ENCODE data around the gene NADK.
A peak's percentile ranks its signal among the peaks of the same experiment; 100 is the strongest.

The NADK gene, protein sequence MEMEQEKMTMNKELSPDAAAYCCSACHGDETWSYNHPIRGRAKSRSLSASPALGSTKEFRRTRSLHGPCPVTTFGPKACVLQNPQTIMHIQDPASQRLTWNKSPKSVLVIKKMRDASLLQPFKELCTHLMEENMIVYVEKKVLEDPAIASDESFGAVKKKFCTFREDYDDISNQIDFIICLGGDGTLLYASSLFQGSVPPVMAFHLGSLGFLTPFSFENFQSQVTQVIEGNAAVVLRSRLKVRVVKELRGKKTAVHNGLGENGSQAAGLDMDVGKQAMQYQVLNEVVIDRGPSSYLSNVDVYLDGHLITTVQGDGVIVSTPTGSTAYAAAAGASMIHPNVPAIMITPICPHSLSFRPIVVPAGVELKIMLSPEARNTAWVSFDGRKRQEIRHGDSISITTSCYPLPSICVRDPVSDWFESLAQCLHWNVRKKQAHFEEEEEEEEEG

DNA sequence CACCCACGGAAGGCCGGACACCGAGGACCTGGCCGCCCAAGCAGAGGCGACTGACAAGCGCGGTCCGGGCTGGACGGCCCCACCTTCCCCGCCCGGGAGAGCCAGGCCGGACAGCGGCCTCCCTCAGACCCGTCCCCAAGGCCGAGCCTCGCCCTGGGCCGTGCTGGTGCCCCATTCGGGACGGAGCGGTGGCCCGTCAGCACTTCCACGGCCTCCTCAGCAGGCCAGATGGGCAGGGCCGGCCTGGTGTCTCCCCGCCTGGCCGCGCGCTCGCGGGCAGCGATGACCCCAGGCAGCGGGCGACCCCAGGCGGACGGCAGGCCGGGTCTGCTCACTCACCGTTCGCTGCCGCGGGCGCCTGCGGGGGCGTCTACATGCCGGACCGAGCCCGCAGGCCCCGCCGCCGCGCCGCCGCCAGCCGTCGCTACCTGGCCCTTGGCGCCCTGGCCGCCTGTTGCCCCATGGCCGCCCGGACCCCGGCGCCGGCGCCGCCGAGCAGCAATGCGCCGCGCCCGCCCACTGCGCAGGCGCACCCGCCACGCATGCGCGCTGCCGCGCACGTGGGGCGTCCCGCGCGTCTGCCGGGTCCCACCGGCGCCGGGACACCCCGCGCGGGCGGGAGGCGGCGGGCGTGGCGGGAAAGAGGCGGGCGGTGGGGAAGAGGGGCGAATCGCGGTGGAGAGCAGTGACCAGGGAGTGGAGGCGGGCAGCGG lies at the start of gene NADK:
Gene NADK (minus strand): TSS at position 521 of the 713 bp plus-strand sequence. CDS start 13,064 bp downstream, outside the sequence.
- peak; percentile 91 for DNase-seq

DNA sequence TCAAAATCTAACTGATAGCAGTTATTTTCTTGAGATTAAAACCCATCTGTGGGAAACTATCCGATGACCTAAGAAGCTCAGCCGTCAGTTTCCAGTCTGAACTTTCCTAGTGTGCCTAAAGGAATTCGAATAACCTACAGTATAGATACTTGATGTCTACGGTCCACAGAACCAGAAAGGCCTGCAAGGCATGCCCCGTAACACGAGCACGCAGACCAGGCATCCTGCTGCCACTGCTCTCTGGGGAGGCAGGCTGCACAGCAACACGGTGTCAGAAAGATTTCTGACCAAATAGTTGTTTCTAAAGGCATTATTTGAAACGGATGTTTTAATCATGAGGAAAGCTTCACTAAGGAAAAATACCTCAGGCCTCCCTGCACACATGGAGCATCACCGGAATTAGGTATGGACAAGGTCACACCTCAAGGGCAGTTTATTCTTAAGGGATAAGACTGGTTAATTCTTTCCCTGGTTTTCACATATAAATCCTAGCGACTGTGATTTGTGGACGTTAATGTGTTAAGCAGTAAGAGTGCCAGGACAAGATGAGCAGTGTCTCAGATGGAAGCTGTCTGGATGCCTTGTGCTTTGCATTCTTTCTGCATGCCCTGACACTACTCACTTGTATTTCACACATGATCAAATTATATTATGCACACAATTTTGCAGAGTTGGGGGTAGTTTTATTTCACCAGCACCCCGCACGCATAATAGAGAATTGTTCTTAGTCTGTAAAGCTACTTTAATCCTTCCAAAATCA lies 49.0 kb upstream of the NADK start:
- no peak for DNase-seq

DNA sequence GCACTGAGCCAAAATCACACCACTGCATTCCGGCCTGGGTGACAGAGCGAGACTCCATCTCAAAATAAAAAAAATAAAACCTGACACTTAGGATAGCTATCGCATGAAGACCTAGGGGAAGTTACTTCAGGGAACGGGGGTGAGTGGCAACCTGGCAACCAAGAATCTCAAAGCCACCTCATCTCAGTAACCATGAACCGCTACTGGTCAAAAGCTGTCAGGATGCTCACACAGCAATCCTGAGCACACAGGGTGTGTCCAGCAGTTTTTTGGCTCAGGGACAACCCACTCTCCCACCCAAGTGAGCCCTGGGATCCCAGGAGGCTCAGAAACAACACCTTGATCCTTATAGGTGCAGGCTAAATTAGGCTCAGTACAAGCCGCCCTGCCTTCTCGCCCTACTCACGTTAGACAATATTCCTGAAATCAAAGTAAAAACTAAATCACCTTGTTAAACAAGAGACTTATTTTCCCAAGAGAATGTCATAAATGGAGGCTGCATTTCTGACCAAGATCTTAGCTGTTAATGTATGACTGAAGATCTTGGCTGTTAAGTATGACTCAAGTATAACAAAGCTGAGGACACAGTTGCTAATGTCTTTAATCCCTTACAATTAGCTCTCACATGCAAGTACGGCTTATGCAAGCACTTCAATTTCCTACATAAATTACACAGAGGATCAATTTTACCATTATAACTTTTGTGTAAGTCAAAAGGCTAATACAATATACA lies 48.3 kb upstream of the NADK start:
- no peak for DNase-seq

DNA sequence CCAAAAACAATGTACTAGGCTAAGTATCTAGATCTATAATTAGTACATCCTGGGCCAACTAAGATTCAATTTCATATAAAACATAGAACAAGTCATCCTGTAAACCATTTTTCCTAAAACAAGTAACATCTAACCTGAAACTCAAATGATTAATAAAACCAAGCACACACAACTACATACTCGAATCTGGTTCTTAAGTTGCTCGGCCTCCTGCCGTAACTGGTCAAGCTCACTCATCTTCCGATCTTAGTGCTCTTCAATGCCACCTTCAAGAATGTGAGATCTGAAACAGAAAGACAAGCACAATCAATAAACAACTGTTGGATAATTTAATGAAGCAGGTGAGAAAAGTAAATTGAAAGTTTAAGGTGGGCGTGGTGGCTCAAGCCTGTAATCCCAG lies 46.9 kb upstream of the NADK start:
- DNase-seq = no peak

DNA sequence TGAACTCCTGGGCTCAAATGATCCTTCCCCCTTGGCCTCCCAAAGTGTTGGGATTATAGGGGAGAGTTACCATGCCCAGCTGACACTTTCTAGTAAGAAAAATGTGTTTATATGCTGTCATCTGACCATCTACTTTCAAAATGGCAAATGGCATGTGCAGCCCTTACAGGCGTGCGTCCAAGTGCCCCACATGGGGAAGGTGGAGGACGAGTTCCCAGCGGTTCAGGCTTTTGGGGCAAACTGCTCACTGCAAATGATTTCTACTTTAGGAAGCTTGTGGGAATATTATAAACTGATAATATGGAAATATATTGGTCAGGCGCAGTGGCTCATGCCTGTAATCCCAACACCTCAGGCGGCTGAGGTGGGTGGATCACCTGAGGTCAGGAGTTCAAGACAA lies 41.5 kb upstream of the NADK start:
- DNase-seq = no peak

DNA sequence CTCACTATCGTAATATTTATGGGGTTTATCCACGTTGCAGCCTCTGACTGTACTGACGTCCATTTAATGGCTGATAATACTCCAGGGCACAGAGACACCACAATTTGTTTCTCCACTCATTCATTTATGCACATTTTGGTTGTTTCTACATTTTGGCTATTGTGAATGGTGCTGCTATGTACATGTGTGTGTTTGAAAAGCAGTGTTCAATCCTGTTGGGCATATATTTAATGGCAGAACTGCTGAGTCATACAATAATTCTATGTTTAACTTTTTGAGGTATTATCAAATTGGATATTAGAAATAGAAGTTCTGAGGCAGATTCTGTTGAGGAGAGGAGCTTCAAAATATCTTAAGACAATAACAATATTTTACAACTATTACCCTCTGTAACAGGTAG lies 39.0 kb upstream of the NADK start:
- no peak for DNase-seq

DNA sequence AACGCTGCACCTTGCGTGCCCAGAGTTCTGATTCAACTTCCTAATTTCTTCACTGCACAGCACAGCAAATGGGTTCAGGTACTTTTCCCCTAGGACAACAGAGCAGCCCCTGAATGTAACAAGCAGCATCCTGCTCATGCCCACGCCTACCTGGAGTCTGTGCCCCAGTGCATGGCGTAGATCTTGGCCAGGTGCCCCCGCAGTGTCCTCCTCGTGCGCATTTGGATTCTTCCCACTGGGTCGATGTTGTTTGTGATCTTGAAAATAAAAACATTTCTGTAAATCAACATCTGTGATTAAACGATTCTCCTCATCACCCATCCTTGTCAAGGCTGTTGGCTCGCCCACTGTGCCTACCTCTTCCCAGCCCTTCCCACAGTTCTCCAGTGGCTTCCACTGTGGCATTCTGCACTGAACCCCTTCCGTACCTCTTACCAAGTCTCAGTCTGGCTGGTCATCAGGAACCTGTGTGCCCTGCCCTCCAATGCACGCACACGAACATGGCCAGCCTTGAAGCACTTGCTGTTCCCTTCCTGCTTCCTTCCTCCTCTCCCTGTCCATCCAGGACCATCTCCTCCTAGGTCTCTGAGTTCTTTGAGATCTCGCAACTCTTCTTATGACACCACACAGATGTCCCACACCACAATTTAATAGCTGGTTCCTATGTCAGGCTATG lies 37.5 kb upstream of the NADK start:
- DNase-seq = no peak

DNA sequence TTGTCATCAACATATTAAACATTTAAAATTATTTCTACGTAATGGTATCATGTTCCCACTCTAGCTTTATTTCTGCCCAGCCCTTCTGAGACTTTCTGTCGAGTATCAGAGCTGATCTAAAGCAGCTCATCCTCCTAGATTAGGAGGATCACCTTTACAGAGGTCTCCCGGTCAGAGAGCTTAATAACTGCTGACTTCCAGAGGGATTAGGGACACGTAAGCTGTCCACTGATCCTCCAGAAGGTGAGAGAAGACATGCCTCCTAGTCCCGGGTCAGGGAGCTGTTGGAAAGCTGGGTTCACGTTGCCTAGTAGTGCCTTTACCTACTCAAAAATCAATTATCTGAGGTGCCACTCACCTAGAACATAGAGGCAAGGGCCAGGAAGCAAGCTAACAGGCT lies 31.2 kb upstream of the NADK start:
- no peak for DNase-seq

DNA sequence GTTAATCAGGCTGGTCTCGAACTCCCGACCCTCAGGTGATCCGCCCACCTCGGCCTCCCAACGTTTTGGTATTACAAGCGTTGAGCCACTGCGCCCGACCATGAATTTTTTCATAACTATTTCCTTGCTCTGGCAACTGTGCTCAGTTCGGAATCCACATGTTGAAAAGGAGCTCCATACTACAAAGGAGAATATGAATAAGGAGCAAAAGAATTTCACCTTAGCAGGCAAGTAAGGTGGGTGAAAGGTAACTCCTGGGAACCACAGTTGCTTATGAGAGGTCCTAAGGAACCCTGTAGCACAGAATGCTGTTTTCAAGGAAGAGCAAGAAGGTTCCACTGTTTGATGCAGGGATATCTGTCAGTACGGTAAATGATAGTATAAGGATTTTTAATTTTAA lies 29.9 kb upstream of the NADK start:
- no peak for DNase-seq

DNA sequence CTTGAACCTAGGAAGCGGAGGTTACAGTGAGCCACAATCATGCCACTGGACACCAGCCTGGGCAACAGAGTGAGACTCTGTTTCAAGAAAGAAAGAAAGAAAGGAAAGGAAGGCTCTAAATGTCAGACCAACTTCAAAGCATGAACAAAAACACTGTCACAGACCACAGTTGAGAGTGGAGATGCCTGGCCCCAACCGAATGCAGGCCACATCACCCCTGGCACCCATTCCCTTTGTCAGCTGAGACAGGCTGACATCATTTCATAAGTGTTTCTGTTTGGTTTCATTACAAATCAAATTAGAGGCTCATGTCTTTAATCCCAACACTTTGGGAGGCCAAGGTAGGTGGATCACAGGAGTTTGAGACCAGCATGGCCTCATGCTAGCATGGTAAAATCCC lies 28.6 kb upstream of the NADK start:
- DNase-seq = no peak

DNA sequence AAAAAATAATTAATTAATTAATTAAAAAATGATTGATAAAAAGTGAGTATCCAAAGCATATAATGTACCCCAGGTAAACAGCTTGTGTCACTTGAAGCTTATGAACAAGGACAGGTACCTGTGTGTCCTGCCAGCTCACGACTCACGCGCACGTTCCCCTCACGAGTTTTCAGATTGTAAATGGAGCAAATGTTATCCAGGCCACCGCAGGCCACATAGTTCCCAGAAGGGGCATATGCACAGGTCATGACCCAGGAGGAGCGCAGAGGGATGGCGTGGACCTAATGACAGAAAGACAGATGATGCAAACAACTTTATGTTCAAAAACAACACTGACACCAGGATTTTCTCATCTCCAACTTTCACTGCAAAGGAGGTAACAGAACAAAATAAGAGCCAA lies 26.0 kb upstream of the NADK start:
- no peak for DNase-seq

DNA sequence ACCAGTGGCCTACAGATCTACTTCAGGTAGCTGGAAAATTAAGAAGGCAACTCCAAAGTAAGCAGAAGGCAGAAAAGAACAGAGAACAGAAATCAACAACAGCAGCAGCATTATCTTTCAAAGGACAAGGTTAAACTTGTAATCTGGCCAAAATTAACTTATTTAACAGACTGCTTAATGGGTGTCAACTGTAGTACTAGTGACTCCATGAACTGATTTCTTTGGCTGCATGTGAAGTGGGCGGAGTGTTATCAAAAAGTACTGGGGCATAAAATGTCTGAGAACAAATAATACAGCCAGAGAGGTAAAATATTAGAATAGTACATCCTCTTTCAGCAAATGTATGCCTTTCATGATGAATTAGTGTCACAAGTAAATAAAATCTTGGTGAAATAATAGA lies 24.6 kb upstream of the NADK start:
- DNase-seq = no peak

DNA sequence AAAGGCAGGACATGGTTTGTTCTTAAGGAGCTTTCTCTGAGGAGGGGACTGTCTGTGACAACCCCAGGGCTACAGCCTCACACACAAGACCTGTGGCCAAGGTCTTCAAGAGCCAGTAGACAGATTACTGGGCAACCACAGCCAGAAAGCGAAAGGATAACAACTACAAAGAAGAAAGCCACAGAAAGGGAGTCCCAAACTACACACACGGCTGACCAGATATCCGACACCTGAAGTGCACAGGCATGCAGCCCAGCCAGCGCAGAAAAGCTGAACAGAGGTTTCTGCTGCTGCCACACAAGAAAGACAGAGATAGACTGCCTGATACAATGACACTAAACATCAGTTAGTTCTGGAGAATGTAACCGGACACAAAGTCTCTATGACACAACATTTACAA lies 21.4 kb upstream of the NADK start:
- no peak for DNase-seq

DNA sequence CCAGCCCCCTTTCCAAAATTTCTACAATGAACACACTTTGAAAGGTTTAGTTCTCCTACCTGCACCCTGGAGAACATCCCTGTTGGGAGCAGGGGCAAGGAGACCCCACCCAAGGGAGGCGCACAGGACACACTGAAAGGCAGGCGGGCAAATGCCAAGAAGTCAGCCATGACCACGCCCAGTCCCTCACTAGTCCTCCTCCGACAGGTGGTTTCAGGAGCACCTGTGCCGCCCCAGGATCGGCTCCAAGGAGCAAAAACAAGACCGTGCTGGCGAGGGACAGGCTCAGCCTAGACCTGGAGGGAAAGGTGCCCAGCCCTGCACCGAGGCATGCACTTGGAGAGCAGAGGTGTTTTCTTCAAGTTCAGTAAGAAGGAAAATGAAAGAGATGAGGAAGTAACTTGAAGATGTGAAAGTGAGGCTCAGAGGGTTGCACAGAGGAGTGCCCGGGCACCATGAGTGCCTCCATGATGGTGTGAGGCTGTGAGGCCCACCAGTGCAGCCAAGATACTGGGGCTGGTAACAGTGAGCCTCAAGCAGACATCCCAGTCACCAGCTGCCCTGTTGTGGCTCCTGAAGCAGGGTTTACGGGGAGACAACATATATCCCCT lies 19.6 kb upstream of the NADK start:
- DNase-seq = no peak

DNA sequence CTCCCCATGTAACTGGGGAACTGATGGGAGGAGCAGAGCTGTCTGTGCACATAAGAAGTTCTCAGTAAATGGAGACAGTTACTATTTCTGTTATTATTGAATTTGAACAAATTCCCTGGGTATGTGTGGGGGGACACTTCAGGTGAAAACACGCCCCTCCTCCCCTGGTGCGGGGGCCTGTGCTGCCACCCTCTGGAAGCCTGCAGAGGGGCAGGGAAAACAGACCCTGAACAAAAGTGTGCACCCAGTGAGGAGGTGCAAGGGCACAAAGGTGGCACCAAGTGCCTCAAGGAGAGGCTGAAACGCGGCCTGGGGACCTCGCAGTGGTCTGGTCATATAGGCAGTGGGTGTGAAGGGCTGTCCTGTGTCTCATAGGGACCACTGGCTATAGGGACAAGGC lies 18.2 kb upstream of the NADK start:
- no peak for DNase-seq

DNA sequence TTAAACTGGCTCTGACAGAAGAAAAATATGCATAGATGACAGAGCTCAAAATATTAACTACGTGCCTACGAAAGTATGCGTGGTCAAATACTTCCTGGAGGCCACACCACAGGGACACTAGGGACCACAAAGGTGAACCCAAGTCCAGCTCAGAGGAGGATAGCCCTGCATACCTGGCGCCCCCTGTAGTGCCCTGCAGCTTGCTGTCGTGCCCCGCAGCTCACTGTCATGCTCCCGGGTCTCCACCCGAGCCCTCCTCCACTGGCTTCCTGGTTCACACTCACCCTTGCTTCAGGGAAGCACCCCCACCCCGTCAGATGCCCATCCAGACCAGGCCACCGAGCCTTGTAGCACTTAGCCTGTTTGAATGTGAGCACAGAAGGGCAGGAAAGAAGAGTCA lies 16.7 kb upstream of the NADK start:
- no peak for DNase-seq

DNA sequence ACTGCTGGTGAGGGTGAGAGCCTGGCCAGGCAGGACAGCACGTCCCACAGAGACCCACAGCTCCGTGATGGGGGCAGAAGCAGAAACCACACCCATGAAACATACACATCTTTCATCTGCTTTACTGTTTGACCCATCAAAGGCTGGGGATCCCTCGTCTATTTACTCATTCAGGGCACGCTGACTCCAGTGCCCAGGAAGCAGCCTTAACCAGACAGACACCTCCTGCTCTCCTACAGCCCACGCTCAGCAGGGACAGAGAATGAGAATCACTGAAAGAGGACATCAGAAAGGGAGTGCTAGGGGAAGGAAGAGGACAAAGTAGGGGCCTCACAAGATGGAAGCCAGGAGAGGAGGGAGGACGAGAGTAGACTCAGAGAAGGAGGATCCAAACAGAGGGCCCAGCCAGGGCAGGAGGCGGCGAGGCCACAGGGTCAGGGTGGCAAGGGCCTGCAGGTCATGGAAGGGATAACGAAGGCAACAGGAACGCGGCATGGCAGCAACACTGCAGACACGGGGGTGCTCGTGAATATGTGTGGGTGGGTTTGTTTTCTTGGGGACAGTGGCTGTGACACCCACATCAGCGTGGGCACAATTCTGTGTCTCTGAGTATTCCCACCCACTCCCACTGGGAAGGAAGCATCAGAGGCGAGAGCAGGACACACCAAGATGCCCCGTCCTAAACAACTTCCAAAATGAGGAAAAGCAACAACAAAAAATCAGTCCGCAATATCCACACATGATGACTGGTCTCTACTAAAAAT lies 15.4 kb upstream of the NADK start:
- DNase-seq = no peak

DNA sequence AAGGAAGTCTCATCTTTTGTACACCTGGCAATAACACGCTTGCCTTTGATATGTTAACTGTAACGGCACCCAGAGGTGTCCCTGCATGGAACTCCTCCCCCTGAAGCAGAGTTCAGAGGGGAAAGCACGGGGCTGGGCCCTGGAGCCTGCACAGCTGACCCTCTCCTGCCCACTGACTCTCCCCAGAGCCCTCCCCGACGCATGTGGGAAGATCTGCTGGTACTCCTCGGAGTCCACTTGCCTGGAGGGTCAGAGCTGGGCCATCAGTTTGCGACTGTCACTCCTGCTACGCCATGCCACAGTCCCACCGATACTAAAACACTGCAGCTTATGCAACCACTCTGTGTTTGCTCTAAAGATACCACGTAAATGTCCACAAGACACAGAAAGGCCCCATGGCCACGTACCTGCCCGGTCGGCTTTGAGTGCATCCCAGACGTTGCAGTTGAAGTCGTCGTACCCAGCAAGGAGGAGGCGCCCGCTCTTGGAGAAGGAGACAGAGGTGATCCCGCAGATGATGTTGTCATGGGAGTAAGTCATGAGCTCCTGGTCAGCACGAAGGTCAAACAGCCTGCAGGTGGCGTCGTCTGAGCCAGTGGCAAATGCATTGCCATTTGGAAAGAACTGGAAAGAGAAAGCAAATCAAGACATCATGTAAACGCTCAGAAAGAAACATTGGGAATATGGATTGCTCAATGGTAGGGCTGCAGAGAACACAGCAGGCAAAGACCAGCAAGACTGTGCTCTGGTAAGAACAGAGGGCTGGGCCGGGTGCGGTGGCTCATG lies 10.6 kb upstream of the NADK start:
- DNase-seq = no peak

DNA sequence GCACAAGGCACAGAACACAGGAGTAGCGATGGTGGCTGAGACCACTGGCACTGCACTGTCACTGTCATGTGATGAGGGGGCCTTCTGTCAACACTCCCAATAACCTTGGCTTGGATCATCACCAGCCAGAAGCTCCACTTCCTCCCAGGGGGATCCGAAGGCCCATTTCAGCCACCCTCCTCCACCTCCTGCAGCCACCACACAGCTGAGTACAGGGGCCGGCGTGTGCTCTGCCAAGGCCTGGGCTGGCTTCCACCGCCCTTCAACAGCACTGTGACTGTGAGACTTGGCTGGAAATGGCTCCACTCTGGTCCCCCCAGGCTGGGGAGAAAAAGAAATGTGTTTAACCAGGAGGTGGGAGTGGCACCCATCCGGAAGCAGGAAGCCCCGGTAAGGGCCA lies 9.9 kb upstream of the NADK start:
- DNase-seq = no peak

All from activated CD8-positive, alpha-beta memory T cell treated with anti-CD3 and anti-CD28 coated beads, Interleukin-2, amount 50 U/mL, for 48 hours (primary cell).